CD14-positive monocyte (primary cell): Measurements from ENCODE around the gene MICOS13. TPM values are rescaled to one million over a fixed set of nuclear protein-coding genes. Genes with fewer than 3 reads are reported as not detected.

Source experiments
- DNase-seq, 3 donors: peaks; one replicate each; pipeline ENCODE4 v3.0.0-alpha.2; 2011 to 2022
- H2AFZ ChIP-seq: 2 replicates; pipeline ENCODE4 v1.6.0; 2012; ENCODE audit warnings: mild to moderate bottlenecking, low read depth, low read length, inconsistent platforms; ENCODE audit not compliant: insufficient read depth, poor library complexity, severe bottlenecking
- H3K27ac ChIP-seq, 2 donors: 1 replicate in 1 of 2; 2 replicates in 1 of 2; pipeline ENCODE4 v1.5.1; 2012 to 2013; ENCODE audit warnings: low read length in 2 of 2, control low read depth in 1 of 2, inconsistent platforms in 1 of 2, low read depth in 1 of 2, mild to moderate bottlenecking in 1 of 2
- H3K27me3 ChIP-seq, 2 donors: one replicate each; pipeline versions ENCODE4 v1.6.0 to v1.6.1; 2011 to 2013; ENCODE audit warnings: low read length in 2 of 2; ENCODE audit not compliant: control insufficient read depth in 2 of 2, insufficient read depth in 2 of 2
- H3K36me3 ChIP-seq, 2 donors: replicated peaks in 1 of 2; 1 replicate in 1 of 2; 2 replicates in 1 of 2; pipeline versions ENCODE4 v1.5.1 to v1.6.1; 2012 to 2013; ENCODE audit warnings: low read length in 2 of 2, control low read depth in 1 of 2, inconsistent platforms in 1 of 2, mild to moderate bottlenecking in 1 of 2; ENCODE audit not compliant: insufficient read depth in 2 of 2, control insufficient read depth in 1 of 2
- H3K4me1 ChIP-seq, 2 donors: 1 replicate in 1 of 2; 2 replicates in 1 of 2; pipeline versions ENCODE4 v1.5.1 to v1.6.1; 2012 to 2013; ENCODE audit warnings: low read length in 2 of 2, control low read depth in 1 of 2, inconsistent platforms in 1 of 2, mild to moderate bottlenecking in 1 of 2, moderate library complexity in 1 of 2; ENCODE audit not compliant: insufficient read depth in 2 of 2, control insufficient read depth in 1 of 2
- H3K4me2 ChIP-seq: replicated peaks from 2 replicates; pipeline ENCODE3; 2012; ENCODE audit warnings: low read length, moderate library complexity, mild to moderate bottlenecking; ENCODE audit not compliant: poor library complexity, severe bottlenecking; ENCODE audit errors: extremely low read depth
- H3K4me3 ChIP-seq, 3 experiments: fragments of 200-600 bp in 1 of 3; sonication (generic) in 1 of 3; replicated peaks in 1 of 3; 1 replicate in 2 of 3; 2 replicates in 1 of 3; pipeline ENCODE4 v1.5.1; 2011 to 2013; ENCODE audit warnings: low read length in 3 of 3, mild to moderate bottlenecking in 3 of 3, control low read depth in 2 of 3, low read depth in 2 of 3, inconsistent platforms in 1 of 3, moderate library complexity in 1 of 3
- H3K79me2 ChIP-seq: 2 replicates; pipeline ENCODE4 v1.6.0; 2012; ENCODE audit warnings: mild to moderate bottlenecking, control low read depth, inconsistent platforms, low read length, moderate library complexity; ENCODE audit not compliant: insufficient read depth
- H3K9ac ChIP-seq: 2 replicates; pipeline ENCODE4 v1.6.0; 2017; ENCODE audit warnings: low read length, mild to moderate bottlenecking; ENCODE audit not compliant: insufficient read depth, poor library complexity, severe bottlenecking
- H3K9me3 ChIP-seq, 2 donors: replicated peaks in 1 of 2; 1 replicate in 1 of 2; 2 replicates in 1 of 2; pipeline versions ENCODE4 v1.5.1 to v1.6.1; 2012 to 2013; ENCODE audit warnings: low read length in 2 of 2, control low read depth in 1 of 2; ENCODE audit not compliant: control insufficient read depth in 1 of 2, insufficient read depth in 1 of 2
- H4K20me1 ChIP-seq: 2 replicates; pipeline ENCODE4 v1.6.0; 2012; ENCODE audit warnings: mild to moderate bottlenecking, low read length, control low read depth, moderate library complexity; ENCODE audit not compliant: insufficient read depth
- H3K27ac Mint-ChIP-seq, 7 donors: one replicate each; pipeline ENCODE4 v1.8.0; 2020; ENCODE audit warnings: mild to moderate bottlenecking in 7 of 7, mixed read lengths in 7 of 7, moderate library complexity in 6 of 7, inconsistent platforms in 2 of 7
- H3K27me3 Mint-ChIP-seq, 3 donors: one replicate each; pipeline ENCODE4 v1.8.0; 2021 to 2022; ENCODE audit warnings: low read depth in 3 of 3, mild to moderate bottlenecking in 3 of 3, mixed read lengths in 3 of 3, moderate library complexity in 3 of 3, inconsistent platforms in 1 of 3
- H3K36me3 Mint-ChIP-seq, 2 donors: one replicate each; pipeline ENCODE4 v1.8.0; 2020; ENCODE audit warnings: mixed read lengths in 2 of 2, inconsistent platforms in 1 of 2, mild to moderate bottlenecking in 1 of 2
- H3K4me1 Mint-ChIP-seq: one replicate; pipeline ENCODE4 v1.8.0; 2020; ENCODE audit warnings: mild to moderate bottlenecking, mixed read lengths
- H3K4me3 Mint-ChIP-seq, 2 donors: one replicate each; pipeline ENCODE4 v1.8.0; 2020; ENCODE audit warnings: mild to moderate bottlenecking in 2 of 2, mixed read lengths in 2 of 2, moderate library complexity in 1 of 2
- H3K9me3 Mint-ChIP-seq, 7 donors: one replicate each; pipeline ENCODE4 v1.8.0; 2020 to 2022; ENCODE audit warnings: mixed read lengths in 7 of 7, mild to moderate bottlenecking in 6 of 7, moderate library complexity in 6 of 7, inconsistent platforms in 2 of 7
- WGBS: methylation state at CpG from one replicate; pipeline ENCODE4 v1.1.5; 2013; ENCODE audit warnings: missing lambda C conversion rate; ENCODE audit not compliant: insufficient coverage; 5-methylcytosine and 5-hydroxymethylcytosine counted together
- intact Hi-C, 2 donors: fragments of 100-400 bp; cut with micrococcal nuclease; formaldehyde crosslinking; loops; one replicate each; pipeline versions ENCODE4 v1.15.0 to v1.15.1; 2023
- polyA plus RNA-seq, 3 donors: library from polyadenylated mRNA; depleted of rRNA in 1 of 3; unstranded in 2 of 3; stranded (reverse) in 1 of 3; fragments of 300-500 nt in 2 of 3; fragments of >200 nt in 1 of 3; fragmentation: Illumina TruSeq in 2 of 3; gene quantifications; 1 replicate in 2 of 3; 2 replicates in 1 of 3; pipeline ENCODE4 v1.2.3, GENCODE V29; 2012 to 2021
- TF ChIP-seq, protein P1 (sequence below): fragments of 200-600 bp; IDR thresholded peaks from one replicate; pipeline ENCODE4 v1.8.0; 2022; ENCODE audit warnings: antibody characterized with exemption, mild to moderate bottlenecking

The MICOS13 gene
- polyA plus RNA-seq, 3 donors = 22.5 to 82.7 (median 78.6) TPM

DNA sequence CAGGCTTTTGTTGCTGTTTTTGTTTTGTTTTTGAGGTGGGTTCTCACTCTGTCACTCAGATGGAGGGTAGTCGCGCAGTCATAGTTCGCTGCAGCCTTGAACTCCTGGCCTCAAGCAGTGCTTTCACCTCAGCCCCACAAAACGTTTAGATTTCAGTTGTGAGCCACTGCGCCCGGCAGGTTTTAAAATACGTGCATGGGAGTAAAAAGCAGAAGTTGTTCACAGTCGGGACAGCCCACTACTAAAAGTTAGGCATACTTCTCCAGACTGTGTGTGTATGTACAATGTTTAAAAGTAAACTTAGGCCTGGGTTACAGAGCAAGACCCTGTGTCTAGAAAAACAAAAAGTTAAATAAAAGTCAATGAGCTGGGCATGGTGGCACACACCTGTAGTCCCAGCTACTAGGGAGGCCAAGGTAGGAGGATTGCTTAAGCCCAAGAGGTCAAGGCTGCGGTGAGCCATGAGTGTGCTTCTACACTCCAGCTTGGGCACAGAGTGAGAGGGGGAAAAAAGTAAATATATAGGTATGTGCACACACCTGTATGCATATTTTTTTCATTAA is 51.3 kb downstream of the MICOS13 start:
- Histone ChIP-seq H3K79me2 (peaks cover 100% of the 10 kb centered on the region), H3K9ac (no peak overlapping the region), H3K36me3 (peaks cover 27 to 59% of the 10 kb centered on the region in 2 donors), H4K20me1 (peaks cover 99% of the 10 kb centered on the region), H3K4me3 (peak overlapping the region in 1 of 3 experiments; percentile 55), H3K9me3 (no peaks in the 10 kb centered on the region), H2AFZ (no peak overlapping the region), H3K27ac (peak overlapping the region; percentile 48 to 69), H3K27me3 (no peaks in the 10 kb centered on the region), H3K4me2 (peak overlapping the region; percentile 49), H3K4me1 (peaks cover 57 to 69% of the 10 kb centered on the region in 2 donors)
- DNase-seq = peak; percentile 38 to 62 (median 55)
- WGBS = 0% methylated on average over 2 of the region's 9 CpGs
- Mint-ChIP-seq H3K9me3 (peaks cover 0 to 2% (median 0%) of the 10 kb centered on the region in 7 donors), H3K36me3 (peaks cover 49 to 76% of the 10 kb centered on the region in 2 donors), H3K27ac (peak overlapping the region; percentile 84 to 93 (median 91)), H3K4me3 (peak overlapping the region; percentile 50 to 77), H3K4me1 (peaks cover 68% of the 10 kb centered on the region), H3K27me3 (peaks cover 0 to 2% (median 0%) of the 10 kb centered on the region in 3 donors)
- intact Hi-C loops = no loop called here
- TF ChIP-seq, protein P1, sequence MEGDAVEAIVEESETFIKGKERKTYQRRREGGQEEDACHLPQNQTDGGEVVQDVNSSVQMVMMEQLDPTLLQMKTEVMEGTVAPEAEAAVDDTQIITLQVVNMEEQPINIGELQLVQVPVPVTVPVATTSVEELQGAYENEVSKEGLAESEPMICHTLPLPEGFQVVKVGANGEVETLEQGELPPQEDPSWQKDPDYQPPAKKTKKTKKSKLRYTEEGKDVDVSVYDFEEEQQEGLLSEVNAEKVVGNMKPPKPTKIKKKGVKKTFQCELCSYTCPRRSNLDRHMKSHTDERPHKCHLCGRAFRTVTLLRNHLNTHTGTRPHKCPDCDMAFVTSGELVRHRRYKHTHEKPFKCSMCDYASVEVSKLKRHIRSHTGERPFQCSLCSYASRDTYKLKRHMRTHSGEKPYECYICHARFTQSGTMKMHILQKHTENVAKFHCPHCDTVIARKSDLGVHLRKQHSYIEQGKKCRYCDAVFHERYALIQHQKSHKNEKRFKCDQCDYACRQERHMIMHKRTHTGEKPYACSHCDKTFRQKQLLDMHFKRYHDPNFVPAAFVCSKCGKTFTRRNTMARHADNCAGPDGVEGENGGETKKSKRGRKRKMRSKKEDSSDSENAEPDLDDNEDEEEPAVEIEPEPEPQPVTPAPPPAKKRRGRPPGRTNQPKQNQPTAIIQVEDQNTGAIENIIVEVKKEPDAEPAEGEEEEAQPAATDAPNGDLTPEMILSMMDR = no peak

DNA sequence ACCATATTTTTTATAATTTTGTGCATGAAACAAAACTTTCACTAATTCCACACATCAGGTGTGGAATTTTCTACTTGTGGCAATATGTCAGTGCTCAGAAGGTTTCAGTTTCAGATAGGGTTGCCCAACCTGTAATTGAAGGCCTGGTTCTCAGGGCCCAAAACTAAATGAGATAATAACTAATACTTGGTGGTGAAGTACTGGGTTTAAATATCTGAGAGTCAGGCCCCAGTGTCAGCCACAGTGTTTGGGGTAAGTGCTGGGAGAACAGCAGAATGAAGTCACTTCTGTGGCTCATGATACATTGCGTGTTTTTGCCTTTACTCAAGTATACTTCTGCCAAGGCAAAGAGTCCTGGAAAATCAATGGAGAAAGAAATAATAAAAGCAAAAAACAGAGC is 51.9 kb downstream of the MICOS13 start:
- peak overlapping the region; percentile 50 to 77 for H3K4me3 Mint-ChIP-seq
- H3K36me3 Mint-ChIP-seq = peaks cover 49 to 76% of the 10 kb centered on the region in 2 donors

More for the DNA sequence above, 51.9 kb downstream of the MICOS13 start:
- H3K27ac Mint-ChIP-seq = peak overlapping the region; percentile 84 to 93 (median 91)
- H3K27ac ChIP-seq = peak overlapping the region; percentile 48 to 69
- H2AFZ ChIP-seq = no peak overlapping the region
- peaks cover 100% of the 10 kb centered on the region for H3K79me2 ChIP-seq
- peak overlapping the region; percentile 49 for H3K4me2 ChIP-seq
- peaks cover 0 to 2% (median 0%) of the 10 kb centered on the region in 7 donors for H3K9me3 Mint-ChIP-seq
- peaks cover 59 to 73% of the 10 kb centered on the region in 2 donors for H3K4me1 ChIP-seq
- TF ChIP-seq, protein P1 = no peak
- no peak overlapping the region for H3K9ac ChIP-seq
- DNase-seq = peak in 2 of 3 donors; percentile 29 to 56
- H3K4me3 ChIP-seq = peak overlapping the region in 1 of 3 experiments; percentile 55
- peaks cover 68% of the 10 kb centered on the region for H3K4me1 Mint-ChIP-seq
- intact Hi-C loops = no loop called here
- peaks cover 99% of the 10 kb centered on the region for H4K20me1 ChIP-seq
- no peaks in the 10 kb centered on the region for H3K9me3 ChIP-seq
- H3K27me3 Mint-ChIP-seq = peaks cover 0 to 2% (median 0%) of the 10 kb centered on the region in 3 donors
- no CpG with 5 or more reads among the region's 1 CpG for WGBS
- H3K36me3 ChIP-seq = peaks cover 27 to 56% of the 10 kb centered on the region in 2 donors
- no peaks in the 10 kb centered on the region for H3K27me3 ChIP-seq

Other genes with a start within 250 kb of the MICOS13 start
- gene ZNRF4, start 225.1 kb downstream of the MICOS13 start, polyA plus RNA-seq = not detected
- under 1 TPM in 1 of 3 donors, not detected in 2; 0.11 TPM for gene TINCR, start 112.6 kb downstream of the MICOS13 start, polyA plus RNA-seq
- 10 to 100 TPM in 2 of 3 donors, 1 to 10 TPM in 1; 7.5 to 53.4 (median 14.7) TPM for gene SAFB2, start 57.7 kb downstream of the MICOS13 start, polyA plus RNA-seq
- 10 to 100 TPM; 12.2 to 76.6 (median 23.1) TPM for gene SAFB, start 57.4 kb downstream of the MICOS13 start, polyA plus RNA-seq
- gene HSD11B1L, start 511 bp upstream of the MICOS13 start, polyA plus RNA-seq = 1 to 10 TPM; 1.9 to 2.5 (median 2.4) TPM
- 100 to 1,000 TPM; 336 to 708 (median 627) TPM for gene RPL36, start 9.8 kb upstream of the MICOS13 start, polyA plus RNA-seq
- gene LONP1, start 39.6 kb upstream of the MICOS13 start, polyA plus RNA-seq = 10 to 100 TPM; 12.1 to 37.2 (median 13.8) TPM
- gene CATSPERD, start 40.1 kb upstream of the MICOS13 start, polyA plus RNA-seq = not detected
- 1 to 10 TPM in 1 of 3 donors, under 1 TPM in 1, not detected in 1; 0.15 to 1.6 TPM for gene PRR22, start 104.2 kb upstream of the MICOS13 start, polyA plus RNA-seq
- 10 to 100 TPM; 17.4 to 40.2 (median 23.4) TPM for gene DUS3L, start 110.6 kb upstream of the MICOS13 start, polyA plus RNA-seq
- not detected for gene NRTN, start 124.6 kb upstream of the MICOS13 start, polyA plus RNA-seq
- not detected for gene FUT6, start 159.2 kb upstream of the MICOS13 start, polyA plus RNA-seq
- gene FUT3, start 170.9 kb upstream of the MICOS13 start, polyA plus RNA-seq = not detected
- not detected for gene FUT5, start 190.0 kb upstream of the MICOS13 start, polyA plus RNA-seq
- 100 to 1,000 TPM; 188 to 552 (median 396) TPM for gene NDUFA11, start 223.3 kb upstream of the MICOS13 start, polyA plus RNA-seq
- 10 to 100 TPM in 1 of 3 donors, 1 to 10 TPM in 2; 3.1 to 13.0 (median 4.3) TPM for gene VMAC, start 224.4 kb upstream of the MICOS13 start, polyA plus RNA-seq
- gene CAPS, start 233.7 kb upstream of the MICOS13 start, polyA plus RNA-seq = 10 to 100 TPM in 1 of 3 donors, under 1 TPM in 2; 0.34 to 34.8 (median 0.72) TPM